Measurements from ENCODE around the gene VEGFB.
A peak's percentile ranks its signal among the peaks of the same experiment; 100 is the strongest.

VEGFB gene

GRCh38 chr11:64232967-64233315, 1.4 kb upstream of the VEGFB start:
- peaks cover 32% of the 10 kb centered on the region for H3K36me3 Mint-ChIP-seq (ENCODE audit: low read depth)

GRCh38 chr11:64234647-64235379, 429 bp downstream of the VEGFB start:
- Mint-ChIP-seq H3K4me1 (ENCODE audit: low read depth) (peaks cover 49% of the 10 kb centered on the region), H3K27me3 (no peaks in the 10 kb centered on the region), H3K4me3 (peak overlapping the region; percentile 88), H3K36me3 (ENCODE audit: low read depth) (peaks cover 39% of the 10 kb centered on the region), H3K9me3 (no peaks in the 10 kb centered on the region), H3K27ac (peak overlapping the region; percentile 88)
- DNase-seq, result peak; percentile 75

More at GRCh38 chr11:64232967-64233315, 1.4 kb upstream of the VEGFB start:
- Mint-ChIP-seq H3K4me3 (peak overlapping the region; percentile 45), H3K9me3 (no peaks in the 10 kb centered on the region), H3K27me3 (no peaks in the 10 kb centered on the region), H3K4me1 (ENCODE audit: low read depth) (peaks cover 52% of the 10 kb centered on the region), H3K27ac (no peak overlapping the region)
- DNase-seq, result no peak

GRCh38 chr11:64235437-64236161, 1.2 kb downstream of the VEGFB start:
- Mint-ChIP-seq H3K27ac (peak overlapping the region; percentile 88), H3K4me1 (ENCODE audit: low read depth) (peaks cover 54% of the 10 kb centered on the region), H3K27me3 (no peaks in the 10 kb centered on the region), H3K36me3 (ENCODE audit: low read depth) (peaks cover 46% of the 10 kb centered on the region), H3K9me3 (no peaks in the 10 kb centered on the region), H3K4me3 (peak overlapping the region; percentile 88)
- DNase-seq, result no peak

GRCh38 chr11:64237484-64237951, 3.1 kb downstream of the VEGFB start:
- DNase-seq, result no peak
- Mint-ChIP-seq H3K4me1 (ENCODE audit: low read depth) (peaks cover 48% of the 10 kb centered on the region), H3K27me3 (no peaks in the 10 kb centered on the region)

DNA sequence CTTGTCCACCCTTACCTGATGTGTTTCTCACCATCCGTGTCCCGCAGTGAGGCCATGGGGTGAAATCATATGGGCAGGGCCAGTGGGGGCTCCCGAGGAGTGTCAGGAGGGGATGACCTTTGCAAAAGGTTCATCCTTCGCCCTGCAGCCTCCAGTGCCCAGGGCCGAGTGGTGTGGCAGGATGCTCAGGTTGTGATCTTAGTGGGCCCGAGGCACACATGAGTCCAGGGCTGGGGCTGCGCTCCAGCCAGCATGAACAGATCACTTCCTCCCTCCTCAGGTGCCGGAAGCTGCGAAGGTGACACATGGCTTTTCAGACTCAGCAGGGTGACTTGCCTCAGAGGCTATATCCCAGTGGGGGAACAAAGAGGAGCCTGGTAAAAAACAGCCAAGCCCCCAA, 3.7 kb downstream of the VEGFB start:
- no peaks in the 10 kb centered on the region for H3K27me3 Mint-ChIP-seq
- no peak overlapping the region for H3K4me3 Mint-ChIP-seq
- no peaks in the 10 kb centered on the region for H3K9me3 Mint-ChIP-seq
- peaks cover 50% of the 10 kb centered on the region for H3K4me1 Mint-ChIP-seq (ENCODE audit: low read depth)
- H3K27ac Mint-ChIP-seq, result peak overlapping the region; percentile 81
- DNase-seq, result no peak
- H3K36me3 Mint-ChIP-seq (ENCODE audit: low read depth), result peaks cover 59% of the 10 kb centered on the region

More at GRCh38 chr11:64237484-64237951, 3.1 kb downstream of the VEGFB start:
- Mint-ChIP-seq H3K36me3 (ENCODE audit: low read depth) (peaks cover 53% of the 10 kb centered on the region), H3K4me3 (no peak overlapping the region), H3K9me3 (no peaks in the 10 kb centered on the region), H3K27ac (peak overlapping the region; percentile 81)

DNA sequence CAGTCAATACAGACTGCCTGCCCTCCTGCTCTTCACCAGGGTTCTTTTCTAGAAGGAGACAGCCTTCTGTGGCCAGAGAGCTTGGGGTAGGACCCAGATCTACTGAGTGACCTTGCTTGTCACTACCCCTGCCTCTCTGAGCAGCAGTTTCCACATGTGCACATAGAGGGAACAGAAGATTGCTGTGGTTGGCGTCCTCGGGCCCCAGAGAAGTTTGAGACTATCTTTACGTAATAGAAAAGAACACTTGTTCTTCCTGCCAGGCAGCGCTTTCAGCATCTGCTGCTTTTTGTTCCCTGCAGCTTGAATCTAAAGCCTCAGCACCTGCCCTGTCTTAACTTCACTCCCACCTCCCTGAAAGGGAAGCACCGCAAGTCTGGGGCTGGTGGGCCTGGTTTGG, 4.6 kb downstream of the VEGFB start:
- Mint-ChIP-seq H3K27me3 (no peaks in the 10 kb centered on the region), H3K9me3 (no peaks in the 10 kb centered on the region), H3K4me3 (no peak overlapping the region), H3K27ac (peak overlapping the region; percentile 81), H3K36me3 (ENCODE audit: low read depth) (peaks cover 68% of the 10 kb centered on the region), H3K4me1 (ENCODE audit: low read depth) (peaks cover 55% of the 10 kb centered on the region)
- no peak for DNase-seq

DNA sequence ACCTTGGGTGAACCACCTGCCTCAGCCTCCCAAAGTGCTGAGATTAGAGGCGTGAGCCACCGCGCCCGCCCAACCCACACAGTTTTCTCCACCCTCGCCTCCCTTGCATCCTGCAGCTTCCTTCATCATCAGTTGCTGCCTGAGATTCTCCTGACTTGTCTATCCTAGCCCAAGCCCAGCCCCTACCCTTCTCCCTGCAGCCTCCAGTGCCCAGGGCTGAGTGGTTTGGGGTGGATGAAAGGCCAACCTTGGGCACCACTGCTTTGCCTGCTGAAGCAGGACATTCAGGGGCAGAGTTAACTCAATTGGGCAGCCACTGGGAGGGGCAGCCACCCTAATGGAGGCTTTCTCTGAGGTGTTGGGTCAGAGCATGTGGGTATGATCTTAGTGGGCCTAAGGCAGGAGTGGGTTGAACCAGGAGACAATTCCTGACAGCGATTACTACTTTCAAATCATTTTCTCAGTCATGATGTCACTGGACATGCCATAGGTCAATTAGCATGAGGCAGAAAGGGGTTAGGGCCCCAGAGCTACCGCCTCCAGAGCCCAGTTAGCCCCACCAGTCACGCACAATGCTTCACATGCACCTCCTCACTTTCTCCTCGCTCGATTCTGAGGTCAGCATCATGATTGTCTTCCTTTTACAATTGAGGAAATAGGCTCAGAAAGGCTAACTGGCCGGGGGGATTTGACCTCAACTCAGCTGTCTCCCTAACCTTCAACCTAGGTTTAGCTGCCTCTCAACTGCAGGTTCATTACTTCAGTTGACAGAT, 5.5 kb downstream of the VEGFB start:
- Mint-ChIP-seq H3K4me1 (ENCODE audit: low read depth) (peaks cover 58% of the 10 kb centered on the region), H3K36me3 (ENCODE audit: low read depth) (peaks cover 75% of the 10 kb centered on the region), H3K4me3 (peak overlapping the region; percentile 91), H3K9me3 (no peaks in the 10 kb centered on the region), H3K27me3 (no peaks in the 10 kb centered on the region), H3K27ac (peak overlapping the region; percentile 98)
- DNase-seq, result no peak

DNA sequence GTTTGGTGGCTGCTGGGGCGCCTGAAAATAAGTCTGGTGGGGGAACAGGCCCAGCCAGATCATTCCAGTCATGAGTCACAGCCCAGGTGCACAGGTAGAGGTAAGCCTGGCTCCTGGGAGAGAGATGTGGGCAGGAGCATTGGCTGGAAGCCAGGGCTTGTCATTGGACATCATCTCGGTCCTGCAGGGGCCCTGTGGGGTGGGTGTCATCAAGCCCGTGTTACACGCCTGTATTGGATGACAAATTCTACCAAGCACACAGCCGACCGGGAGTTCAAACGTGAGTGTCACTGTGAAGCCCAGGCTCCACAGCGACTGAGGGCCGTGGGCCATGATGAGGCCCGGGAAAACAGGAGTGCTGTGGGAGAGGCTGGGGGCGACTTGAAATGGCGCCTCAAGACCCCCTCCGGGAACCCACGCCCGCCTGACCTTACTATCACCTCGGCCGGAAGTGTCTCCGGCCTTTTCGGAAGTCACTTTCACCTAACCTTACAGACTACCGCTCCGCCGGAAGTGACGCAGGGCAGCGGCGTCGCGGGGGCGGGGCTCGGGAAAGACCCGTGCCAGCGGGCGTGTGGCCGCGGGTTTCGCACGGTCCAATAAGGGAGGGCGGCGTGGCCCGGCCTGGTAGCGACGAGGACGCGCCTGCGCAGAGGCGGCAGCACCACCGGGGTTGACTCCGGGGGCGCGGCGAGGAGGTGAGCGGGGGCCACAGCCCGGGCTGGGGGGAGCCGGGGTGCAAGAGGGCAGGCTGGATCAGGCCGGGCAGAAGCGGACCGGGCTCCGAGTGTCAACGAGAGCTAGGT, 6.3 kb downstream of the VEGFB start, which contains the start of gene FKBP2:
Gene FKBP2 (plus strand): TSS at position 661 of the 806 bp plus-strand sequence. CDS start 1,293 bp downstream, outside the sequence.
- H3K36me3 Mint-ChIP-seq (ENCODE audit: low read depth), result peaks cover 77% of the 10 kb centered on the region
- peak; percentile 98 for DNase-seq
- no peaks in the 10 kb centered on the region for H3K27me3 Mint-ChIP-seq
- H3K9me3 Mint-ChIP-seq, result no peaks in the 10 kb centered on the region
- peak within 1 kb of the TSS; percentile 98 for H3K27ac Mint-ChIP-seq
- H3K4me3 Mint-ChIP-seq, result peak within 1 kb of the TSS; percentile 91
- peaks cover 51% of the 10 kb centered on the region for H3K4me1 Mint-ChIP-seq (ENCODE audit: low read depth)

DNA sequence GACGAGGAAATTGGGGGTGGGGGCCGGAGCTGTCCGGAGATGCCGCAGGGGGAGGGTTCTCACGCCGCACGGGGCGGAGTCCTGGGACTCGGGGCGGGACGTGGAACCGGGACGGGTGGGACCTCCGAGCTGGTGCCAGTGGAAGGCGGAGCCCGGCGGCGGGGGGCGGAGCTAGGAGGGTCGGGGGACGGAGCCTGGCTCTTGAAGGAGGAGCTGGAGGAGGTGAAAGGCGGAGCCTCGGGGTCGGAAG, 6.8 kb downstream of the VEGFB start:
- Mint-ChIP-seq H3K36me3 (ENCODE audit: low read depth) (peaks cover 80% of the 10 kb centered on the region), H3K27me3 (no peaks in the 10 kb centered on the region), H3K4me3 (peak overlapping the region; percentile 91), H3K27ac (peak overlapping the region; percentile 98), H3K4me1 (ENCODE audit: low read depth) (peaks cover 46% of the 10 kb centered on the region), H3K9me3 (no peaks in the 10 kb centered on the region)
- peak; percentile 100 for DNase-seq

DNA sequence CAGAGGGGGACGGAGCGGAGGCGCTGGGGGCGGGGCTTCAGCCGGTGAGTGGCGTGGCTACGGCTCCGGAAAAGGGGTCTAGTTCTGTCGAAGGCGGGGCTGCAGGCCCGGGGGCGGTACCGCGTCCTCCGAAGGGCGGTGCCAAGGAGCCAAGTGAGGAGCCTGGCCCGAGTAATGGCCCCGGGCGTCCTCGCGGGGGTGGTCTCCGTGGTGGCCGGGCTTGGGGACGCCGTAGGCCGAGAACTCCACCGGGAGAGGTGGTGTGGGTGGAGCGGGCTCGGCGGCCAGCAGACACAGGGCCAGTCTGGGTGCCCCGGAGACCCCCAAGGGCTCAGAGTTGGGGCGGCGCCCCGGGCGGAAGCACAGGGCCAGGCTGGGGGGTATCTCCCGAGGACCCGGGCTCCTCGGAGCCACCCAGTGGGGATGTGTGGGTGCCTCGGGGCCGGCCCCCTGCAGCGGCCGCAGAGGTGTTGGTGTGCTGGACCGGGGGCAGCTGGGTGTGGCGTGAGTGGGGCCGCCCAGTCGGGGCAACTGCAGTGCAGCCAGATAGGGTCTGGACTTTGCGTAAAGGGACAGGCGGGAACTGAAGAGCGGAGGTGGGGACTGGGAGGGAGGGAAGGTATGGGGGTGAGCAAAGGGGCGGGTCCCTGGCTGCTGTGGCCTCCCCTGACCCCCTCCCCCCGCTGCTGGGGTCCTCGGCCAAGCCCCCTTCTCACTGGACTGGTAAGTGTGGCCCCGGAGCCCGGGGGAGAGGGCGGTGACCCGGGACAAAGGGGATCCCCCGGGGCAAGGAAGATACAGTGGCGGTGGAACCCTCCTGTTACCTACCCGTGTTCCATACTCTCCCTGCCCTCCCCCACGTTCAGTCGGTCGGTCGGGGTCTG, 7.3 kb downstream of the VEGFB start:
- Mint-ChIP-seq H3K27me3 (no peaks in the 10 kb centered on the region), H3K9me3 (no peaks in the 10 kb centered on the region), H3K4me3 (peak overlapping the region; percentile 91), H3K27ac (peak overlapping the region; percentile 98), H3K4me1 (ENCODE audit: low read depth) (peaks cover 46% of the 10 kb centered on the region), H3K36me3 (ENCODE audit: low read depth) (peaks cover 80% of the 10 kb centered on the region)
- DNase-seq, result no peak

- Mint-ChIP-seq H3K27ac (peak overlapping the region; percentile 91), H3K36me3 (ENCODE audit: low read depth) (peaks cover 63% of the 10 kb centered on the region)
Observed at GRCh38 chr11:64243236-64243854, 9.0 kb downstream of the VEGFB start.

GRCh38 chr11:64244107-64244506, 9.7 kb downstream of the VEGFB start:
- DNase-seq, result no peak
- no peaks in the 10 kb centered on the region for H3K27me3 Mint-ChIP-seq
- H3K9me3 Mint-ChIP-seq, result no peaks in the 10 kb centered on the region
- H3K27ac Mint-ChIP-seq, result peak overlapping the region; percentile 91
- H3K4me3 Mint-ChIP-seq, result peak overlapping the region; percentile 95
- H3K4me1 Mint-ChIP-seq (ENCODE audit: low read depth), result peaks cover 45% of the 10 kb centered on the region
- peaks cover 56% of the 10 kb centered on the region for H3K36me3 Mint-ChIP-seq (ENCODE audit: low read depth)

More at GRCh38 chr11:64243236-64243854, 9.0 kb downstream of the VEGFB start:
- H3K4me3 Mint-ChIP-seq, result peak overlapping the region; percentile 91
- H3K27me3 Mint-ChIP-seq, result no peaks in the 10 kb centered on the region
- peaks cover 51% of the 10 kb centered on the region for H3K4me1 Mint-ChIP-seq (ENCODE audit: low read depth)
- DNase-seq, result no peak
- H3K9me3 Mint-ChIP-seq, result no peaks in the 10 kb centered on the region

- H3K36me3 Mint-ChIP-seq (ENCODE audit: low read depth), result peaks cover 49% of the 10 kb centered on the region
- H3K4me1 Mint-ChIP-seq (ENCODE audit: low read depth), result peaks cover 41% of the 10 kb centered on the region
- peak overlapping the region; percentile 98 for H3K27ac Mint-ChIP-seq
Observed at GRCh38 chr11:64244966-64245365, 10.6 kb downstream of the VEGFB start.

More at GRCh38 chr11:64244966-64245365, 10.6 kb downstream of the VEGFB start:
- H3K4me3 Mint-ChIP-seq, result peak overlapping the region; percentile 95
- no peaks in the 10 kb centered on the region for H3K9me3 Mint-ChIP-seq
- no peaks in the 10 kb centered on the region for H3K27me3 Mint-ChIP-seq
- no peak for DNase-seq

Data from activated T-cell treated with anti-CD3 and anti-CD28 coated beads, Interleukin-2, amount 50 U/mL, for 24 hours (primary cell).